ENCODE measurements around the gene HEATR9. TPM values are rescaled to one million over a fixed set of nuclear protein-coding genes. Genes with fewer than 3 reads are reported as not detected.
A peak's percentile ranks its signal among the peaks of the same experiment; 100 is the strongest.

Gene HEATR9
- total RNA-seq, 1 donor from 2014 or later, result not detected

DNA sequence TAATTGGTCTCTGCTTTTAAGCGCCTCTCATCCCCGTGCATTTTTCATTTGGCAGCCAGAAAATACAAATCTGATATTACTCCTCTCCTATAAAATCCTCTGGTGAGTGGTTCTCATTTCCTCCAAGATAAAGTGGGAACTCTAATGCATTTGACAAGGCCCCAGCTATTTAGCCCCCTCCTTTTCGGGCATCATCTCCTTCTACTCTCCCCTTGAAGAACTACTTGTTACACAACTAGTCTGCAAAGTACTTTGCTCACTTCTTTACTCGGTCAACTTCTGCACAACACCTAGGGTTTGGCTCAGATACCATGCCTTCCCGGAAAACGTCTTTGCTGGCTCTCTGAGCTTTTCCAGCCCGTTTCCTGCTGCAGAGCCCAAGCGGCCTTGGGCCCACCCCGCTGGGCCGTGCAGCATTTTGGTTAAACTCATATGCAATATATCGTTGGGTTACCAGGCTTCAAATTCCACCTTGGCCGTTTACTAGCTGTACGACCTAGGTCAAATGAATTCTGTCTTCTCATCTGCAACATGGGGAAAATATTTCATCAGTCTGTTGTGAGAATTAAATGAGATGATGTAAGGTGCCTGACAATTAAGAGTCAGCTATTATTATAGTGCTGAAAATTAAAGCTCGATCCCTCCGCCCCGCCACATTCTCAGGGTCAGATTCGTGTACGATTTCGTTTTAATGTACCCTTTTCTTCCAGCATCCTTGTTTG is 60.3 kb downstream of the HEATR9 start:
- no peak for TF ChIP-seq POLR2AphosphoS5 (IDR thresholded peaks at IDR 0.05; ENCODE audit: insufficient read depth in 1 of 2, low read depth in 1 of 2)
- TF ChIP-seq, protein P1, sequence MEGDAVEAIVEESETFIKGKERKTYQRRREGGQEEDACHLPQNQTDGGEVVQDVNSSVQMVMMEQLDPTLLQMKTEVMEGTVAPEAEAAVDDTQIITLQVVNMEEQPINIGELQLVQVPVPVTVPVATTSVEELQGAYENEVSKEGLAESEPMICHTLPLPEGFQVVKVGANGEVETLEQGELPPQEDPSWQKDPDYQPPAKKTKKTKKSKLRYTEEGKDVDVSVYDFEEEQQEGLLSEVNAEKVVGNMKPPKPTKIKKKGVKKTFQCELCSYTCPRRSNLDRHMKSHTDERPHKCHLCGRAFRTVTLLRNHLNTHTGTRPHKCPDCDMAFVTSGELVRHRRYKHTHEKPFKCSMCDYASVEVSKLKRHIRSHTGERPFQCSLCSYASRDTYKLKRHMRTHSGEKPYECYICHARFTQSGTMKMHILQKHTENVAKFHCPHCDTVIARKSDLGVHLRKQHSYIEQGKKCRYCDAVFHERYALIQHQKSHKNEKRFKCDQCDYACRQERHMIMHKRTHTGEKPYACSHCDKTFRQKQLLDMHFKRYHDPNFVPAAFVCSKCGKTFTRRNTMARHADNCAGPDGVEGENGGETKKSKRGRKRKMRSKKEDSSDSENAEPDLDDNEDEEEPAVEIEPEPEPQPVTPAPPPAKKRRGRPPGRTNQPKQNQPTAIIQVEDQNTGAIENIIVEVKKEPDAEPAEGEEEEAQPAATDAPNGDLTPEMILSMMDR (IDR thresholded peaks at IDR 0.05), result no peak
- TF ChIP-seq POLR2A (IDR thresholded peaks at IDR 0.05), result no peak
- no peaks in the 10 kb centered on the region for H3K36me3 ChIP-seq
- H3K27me3 ChIP-seq, result no peaks in the 10 kb centered on the region
- H3K9me3 ChIP-seq, result no peaks in the 10 kb centered on the region
- intact Hi-C loops (cut with DNase I), result no loop called here
- H3K4me3 ChIP-seq, result peak overlapping the region; percentile 57 to 97
- peak overlapping the region; percentile 97 for H3K27ac ChIP-seq
- peaks cover 42% of the 10 kb centered on the region for H3K4me1 ChIP-seq
- no peak for DNase-seq (ENCODE audit: extremely low spot score in 2 of 2)

DNA sequence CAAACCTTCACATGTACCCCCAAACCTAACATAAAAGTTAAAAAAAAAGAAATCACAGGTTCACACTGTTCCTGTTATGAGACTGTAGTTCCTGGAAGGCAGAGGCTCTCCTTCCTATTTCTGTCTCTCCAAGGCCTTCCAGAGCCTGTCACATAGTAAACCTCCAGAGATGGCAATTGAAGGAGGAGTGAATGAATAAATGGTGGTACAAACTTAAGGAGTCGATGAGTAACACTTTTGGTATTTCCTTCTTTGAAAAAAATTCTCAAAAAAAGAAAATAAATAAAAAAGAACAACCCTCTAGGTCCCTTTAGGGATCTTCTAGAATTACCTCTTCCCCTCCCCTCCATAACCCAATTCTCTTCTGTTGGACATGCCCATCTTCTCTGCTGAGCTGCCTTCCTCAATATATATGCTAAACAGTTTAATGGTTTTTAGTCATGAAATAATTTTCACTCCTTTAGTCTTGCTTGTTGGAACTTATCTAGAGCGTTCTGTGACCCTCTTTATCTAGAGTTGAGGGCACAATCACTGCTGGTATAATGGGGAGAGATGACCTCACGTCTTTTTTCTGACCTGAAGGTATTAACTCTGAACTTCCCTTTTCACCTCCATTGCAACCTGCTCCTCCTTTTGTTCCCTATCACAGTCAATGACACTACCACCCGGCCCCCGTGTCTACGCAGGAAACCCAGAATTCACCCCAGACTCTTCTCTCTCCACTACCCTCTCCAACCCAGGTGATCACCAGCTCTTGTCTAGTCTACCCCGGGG is 61.1 kb downstream of the HEATR9 start:
- no peak for TF ChIP-seq POLR2A (IDR thresholded peaks at IDR 0.05)
- no peak for TF ChIP-seq POLR2AphosphoS5 (IDR thresholded peaks at IDR 0.05; ENCODE audit: insufficient read depth in 1 of 2, low read depth in 1 of 2)
- TF ChIP-seq, protein P1 (IDR thresholded peaks at IDR 0.05), result no peak
- no peaks in the 10 kb centered on the region for H3K27me3 ChIP-seq
- H3K9me3 ChIP-seq, result no peaks in the 10 kb centered on the region
- H3K36me3 ChIP-seq, result no peaks in the 10 kb centered on the region
- no peak for DNase-seq (ENCODE audit: extremely low spot score in 2 of 2)
- H3K4me1 ChIP-seq, result peaks cover 33% of the 10 kb centered on the region
- no peak overlapping the region for H3K4me3 ChIP-seq
- intact Hi-C loops (cut with DNase I), result no loop called here
- H3K27ac ChIP-seq, result no peak overlapping the region

Small RNAs within 50 kb of the gene (small RNA-seq; reads per million reads assigned to genes)
- 987 reads per million, percentile 99 among the genes with 10 or more reads in this experiment for gene RF00100

Other genes starting within 250 kb of the HEATR9 start
- gene RASL10B, start 137.3 kb downstream of the HEATR9 start, total RNA-seq, result 9.1 TPM
- gene GAS2L2, start 115.7 kb downstream of the HEATR9 start, total RNA-seq, result not detected
- gene C17orf50, start 108.0 kb downstream of the HEATR9 start, total RNA-seq, result not detected
- 32.2 TPM for gene MMP28, start 73.2 kb downstream of the HEATR9 start, total RNA-seq
- gene TAF15, start 59.4 kb downstream of the HEATR9 start, total RNA-seq, result 74.9 TPM
- gene CCL5, start 11.5 kb upstream of the HEATR9 start, total RNA-seq, result 4.9 TPM
- 0.49 TPM for gene RDM1, start 61.9 kb upstream of the HEATR9 start, total RNA-seq
- gene LYZL6, start 74.8 kb upstream of the HEATR9 start, total RNA-seq, result not detected
- not detected for gene CCL16, start 112.6 kb upstream of the HEATR9 start, total RNA-seq
- gene CCL14, start 117.8 kb upstream of the HEATR9 start, total RNA-seq, result 93.1 TPM
- gene CCL15, start 132.7 kb upstream of the HEATR9 start, total RNA-seq, result not detected
- gene CCL23, start 149.1 kb upstream of the HEATR9 start, total RNA-seq, result 13.3 TPM
- not detected for gene CCL18, start 195.4 kb upstream of the HEATR9 start, total RNA-seq
- 2.9 TPM for gene CCL3, start 221.3 kb upstream of the HEATR9 start, total RNA-seq
- 15.0 TPM for gene CCL4, start 234.9 kb upstream of the HEATR9 start, total RNA-seq